KMS-11 (cell line): ENCODE data around the gene C1orf122.

ENCODE experiments used
- H2AFZ ChIP-seq: fragments of 200-600 bp; sonication (generic); 2 replicates; pipeline ENCODE4 v1.6.1; 2016; ENCODE audit warnings: antibody characterized with exemption, mixed run types, low read depth
- H3K27ac ChIP-seq: fragments of 200-600 bp; sonication (generic); 2 replicates; pipeline ENCODE4 v1.6.1; 2016; ENCODE audit warnings: mild to moderate bottlenecking, mixed run types
- H3K27me3 ChIP-seq: fragments of 200-600 bp; sonication (generic); 2 replicates; pipeline ENCODE4 v1.6.1; 2017; ENCODE audit warnings: mild to moderate bottlenecking, low read depth, mixed run types, moderate library complexity; ENCODE audit not compliant: insufficient read depth
- H3K36me3 ChIP-seq: fragments of 200-600 bp; sonication (generic); 2 replicates; pipeline ENCODE4 v1.6.1; 2017; ENCODE audit warnings: mild to moderate bottlenecking, mixed run types; ENCODE audit not compliant: insufficient read depth
- H3K4me1 ChIP-seq: fragments of 200-600 bp; sonication (generic); 2 replicates; pipeline ENCODE4 v1.6.1; 2016; ENCODE audit warnings: mild to moderate bottlenecking, low read depth, mixed run types; ENCODE audit not compliant: poor library complexity, severe bottlenecking
- H3K4me2 ChIP-seq: fragments of 200-600 bp; sonication (generic); 2 replicates; pipeline ENCODE4 v1.7.0; 2016; ENCODE audit warnings: mild to moderate bottlenecking, mixed run types
- H3K4me3 ChIP-seq: fragments of 200-600 bp; sonication (generic); IDR thresholded peaks from 2 replicates; pipeline ENCODE4 v1.6.1; 2017; ENCODE audit warnings: low read depth, low read length, mixed read lengths; ENCODE audit not compliant: insufficient read depth
- H3K79me2 ChIP-seq: fragments of 200-600 bp; sonication (generic); 2 replicates; pipeline ENCODE4 v1.6.1; 2016; ENCODE audit warnings: low read depth, mixed run types; ENCODE audit not compliant: insufficient read depth
- H3K9ac ChIP-seq: fragments of 200-600 bp; sonication (generic); 2 replicates; pipeline ENCODE4 v1.6.1; 2016; ENCODE audit warnings: mild to moderate bottlenecking, mixed run types
- H4K20me1 ChIP-seq: fragments of 200-600 bp; sonication (generic); 2 replicates; pipeline ENCODE4 v1.6.1; 2016; ENCODE audit warnings: mild to moderate bottlenecking, mixed run types; ENCODE audit not compliant: insufficient read depth
- TF ChIP-seq, protein P1 (sequence below): fragments of 200-600 bp; sonication (generic); conservative IDR thresholded peaks from 2 replicates; pipeline ENCODE4 v1.6.1; 2017; ENCODE audit warnings: low read depth, mild to moderate bottlenecking, antibody characterized with exemption, low read length, moderate library complexity, mixed read lengths

Gene C1orf122

DNA sequence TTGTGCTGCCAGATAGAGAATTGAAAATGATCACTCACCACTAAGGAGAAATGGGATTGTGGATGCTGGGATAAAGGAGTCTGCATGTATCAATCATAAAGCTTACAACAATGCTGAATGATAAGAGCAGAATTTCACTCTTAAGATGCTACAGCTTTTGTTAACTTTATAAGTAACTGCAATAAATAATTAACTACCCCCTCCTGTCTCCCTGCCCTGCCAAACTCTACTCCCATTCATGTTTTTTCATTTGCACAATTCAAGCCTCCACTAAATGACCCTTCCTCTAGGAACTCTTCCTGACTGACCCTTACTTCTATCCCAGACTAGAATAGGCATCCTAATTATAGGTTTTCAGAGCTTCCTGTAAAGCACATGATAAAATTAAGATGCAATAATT is 36.9 kb downstream of the C1orf122 start:
- Histone ChIP-seq H4K20me1 (no peaks in the 10 kb centered on the region), H3K4me1 (peaks cover 36% of the 10 kb centered on the region), H3K27me3 (no peaks in the 10 kb centered on the region), H3K4me2 (no peak overlapping the region), H3K9ac (no peak overlapping the region), H3K79me2 (peaks cover 22% of the 10 kb centered on the region; the same call in 1 of the 2 replicates), H3K36me3 (no peaks in the 10 kb centered on the region; the same call in 1 of the 2 replicates), H3K4me3 (no peak overlapping the region), H3K27ac (no peak overlapping the region), H2AFZ (no peak overlapping the region)
- TF ChIP-seq, protein P1, sequence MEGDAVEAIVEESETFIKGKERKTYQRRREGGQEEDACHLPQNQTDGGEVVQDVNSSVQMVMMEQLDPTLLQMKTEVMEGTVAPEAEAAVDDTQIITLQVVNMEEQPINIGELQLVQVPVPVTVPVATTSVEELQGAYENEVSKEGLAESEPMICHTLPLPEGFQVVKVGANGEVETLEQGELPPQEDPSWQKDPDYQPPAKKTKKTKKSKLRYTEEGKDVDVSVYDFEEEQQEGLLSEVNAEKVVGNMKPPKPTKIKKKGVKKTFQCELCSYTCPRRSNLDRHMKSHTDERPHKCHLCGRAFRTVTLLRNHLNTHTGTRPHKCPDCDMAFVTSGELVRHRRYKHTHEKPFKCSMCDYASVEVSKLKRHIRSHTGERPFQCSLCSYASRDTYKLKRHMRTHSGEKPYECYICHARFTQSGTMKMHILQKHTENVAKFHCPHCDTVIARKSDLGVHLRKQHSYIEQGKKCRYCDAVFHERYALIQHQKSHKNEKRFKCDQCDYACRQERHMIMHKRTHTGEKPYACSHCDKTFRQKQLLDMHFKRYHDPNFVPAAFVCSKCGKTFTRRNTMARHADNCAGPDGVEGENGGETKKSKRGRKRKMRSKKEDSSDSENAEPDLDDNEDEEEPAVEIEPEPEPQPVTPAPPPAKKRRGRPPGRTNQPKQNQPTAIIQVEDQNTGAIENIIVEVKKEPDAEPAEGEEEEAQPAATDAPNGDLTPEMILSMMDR, result no peak

DNA sequence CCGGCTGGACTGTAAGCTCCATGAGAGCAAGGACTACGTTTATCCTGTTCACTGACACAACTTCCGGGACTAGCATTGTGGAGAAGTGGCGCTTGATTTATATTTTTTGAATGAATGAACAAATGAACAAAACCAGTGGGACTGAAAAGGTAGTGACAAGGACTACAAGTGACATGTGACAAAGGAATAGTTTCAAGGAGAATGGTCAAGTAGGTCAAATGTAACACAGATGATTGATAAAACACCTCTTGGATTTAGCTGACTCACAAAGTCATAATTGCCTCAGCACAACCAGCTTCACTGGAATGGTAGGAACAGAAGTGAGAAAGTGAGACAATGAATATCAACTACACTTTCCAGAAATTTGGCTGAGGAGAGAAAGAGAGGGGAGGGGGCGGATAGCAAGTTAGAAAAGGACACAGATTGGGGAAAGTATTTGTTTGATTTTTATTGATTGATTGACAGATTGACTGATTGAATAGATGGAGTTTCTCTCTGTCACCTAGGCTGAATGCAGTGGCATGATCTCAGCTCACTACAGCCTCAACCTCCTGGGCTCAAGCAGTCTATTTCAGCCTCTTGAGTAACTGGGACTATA is 37.6 kb downstream of the C1orf122 start:
- H3K9ac ChIP-seq, result no peak overlapping the region
- H3K27me3 ChIP-seq, result no peaks in the 10 kb centered on the region
- H3K4me1 ChIP-seq, result peaks cover 36% of the 10 kb centered on the region
- H3K36me3 ChIP-seq, result no peaks in the 10 kb centered on the region; the same call in 1 of the 2 replicates
- H3K79me2 ChIP-seq, result peaks cover 23% of the 10 kb centered on the region; the same call in 1 of the 2 replicates
- no peak overlapping the region for H3K4me2 ChIP-seq
- no peak overlapping the region for H3K4me3 ChIP-seq
- no peak overlapping the region for H3K27ac ChIP-seq
- TF ChIP-seq, protein P1, result no peak
- H4K20me1 ChIP-seq, result no peaks in the 10 kb centered on the region
- no peak overlapping the region for H2AFZ ChIP-seq

DNA sequence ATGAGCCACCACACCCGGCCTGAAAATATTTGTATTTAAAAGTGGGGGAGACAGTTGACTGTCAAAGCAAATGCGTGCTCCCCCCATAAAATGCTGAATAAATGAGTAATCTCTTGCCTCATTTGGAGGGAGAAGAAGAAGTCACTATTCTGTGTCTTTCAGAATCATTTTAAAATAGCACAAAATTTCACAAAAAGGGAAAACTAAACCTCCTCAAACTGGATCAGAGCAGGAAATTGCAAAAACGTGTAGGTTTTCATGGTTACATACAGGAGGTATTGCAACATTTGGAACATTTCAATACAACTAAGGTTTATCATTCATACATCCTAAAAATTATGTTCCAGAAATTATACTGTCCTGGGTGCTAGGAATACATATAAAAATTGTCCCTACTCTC is 38.2 kb downstream of the C1orf122 start:
- TF ChIP-seq, protein P1, result no peak
- Histone ChIP-seq H2AFZ (no peak overlapping the region), H3K27me3 (no peaks in the 10 kb centered on the region), H3K4me1 (peaks cover 36% of the 10 kb centered on the region), H3K36me3 (no peaks in the 10 kb centered on the region; the same call in 1 of the 2 replicates), H3K4me2 (no peak overlapping the region), H3K79me2 (peaks cover 29% of the 10 kb centered on the region; the same call in 1 of the 2 replicates), H3K27ac (no peak overlapping the region), H3K9ac (no peak overlapping the region), H4K20me1 (no peaks in the 10 kb centered on the region), H3K4me3 (no peak overlapping the region)

DNA sequence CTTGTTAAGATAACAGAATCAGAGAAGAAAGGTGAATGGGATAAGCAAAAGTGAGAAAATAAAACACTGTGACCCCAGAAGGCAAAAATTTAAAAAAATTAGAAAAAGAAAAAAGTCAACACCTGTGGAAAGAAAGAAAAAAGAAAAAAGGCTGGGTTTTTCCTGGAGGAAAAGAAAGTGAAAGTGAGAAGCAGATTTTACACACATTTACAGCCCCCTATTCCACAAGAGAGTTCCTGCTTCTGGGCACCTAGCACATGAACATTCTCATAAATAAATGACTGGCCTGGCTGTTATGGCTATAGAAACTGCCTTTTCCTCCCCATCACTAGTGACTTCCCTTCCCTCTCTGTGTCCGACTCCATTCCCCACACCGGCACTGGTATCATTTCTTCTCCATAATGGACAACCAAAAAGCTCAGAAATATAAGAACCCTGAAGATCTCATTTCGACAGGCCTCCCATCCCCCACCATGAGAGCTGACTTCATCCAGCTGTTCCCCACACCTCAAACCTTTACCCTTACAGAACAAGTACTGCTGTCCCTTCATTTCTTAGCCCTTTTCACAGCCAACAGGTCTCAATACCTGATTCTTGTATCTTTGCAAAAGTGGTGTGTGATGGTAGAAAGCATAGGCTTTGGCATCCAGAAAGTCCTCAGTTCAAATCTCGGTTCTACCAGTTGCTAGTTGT is 39.2 kb downstream of the C1orf122 start:
- Histone ChIP-seq H3K79me2 (peaks cover 30% of the 10 kb centered on the region; the same call in 1 of the 2 replicates), H3K4me3 (no peak overlapping the region), H2AFZ (no peak overlapping the region), H3K27ac (no peak overlapping the region), H3K4me2 (no peak overlapping the region; the same call in 1 of the 2 replicates), H4K20me1 (no peaks in the 10 kb centered on the region), H3K36me3 (no peaks in the 10 kb centered on the region; the same call in 1 of the 2 replicates), H3K9ac (no peak overlapping the region), H3K27me3 (no peaks in the 10 kb centered on the region), H3K4me1 (peaks cover 36% of the 10 kb centered on the region)
- TF ChIP-seq, protein P1, result no peak
